Eye (tissue), 1 donor: ENCODE data around the gene PIK3CB.
A peak's percentile ranks its signal among the peaks of the same experiment; 100 is the strongest.
"Not testable (repeated sequence)": the region's sequence is repeated elsewhere in the genome, so short reads cannot be mapped to it uniquely, and the experiment has no call there.

ENCODE experiments used
- DNase-seq: peaks from one replicate; pipeline ENCODE4 v3.0.0-alpha.2; 2015

Gene PIK3CB

GRCh38 chr3:138834596-138835396 lies at the start of gene PIK3CB:
Gene PIK3CB (minus strand): TSS chr3:138834928. CDS start chr3:138759343, 75,585 bp downstream.
- peak; percentile 96 for DNase-seq

DNA sequence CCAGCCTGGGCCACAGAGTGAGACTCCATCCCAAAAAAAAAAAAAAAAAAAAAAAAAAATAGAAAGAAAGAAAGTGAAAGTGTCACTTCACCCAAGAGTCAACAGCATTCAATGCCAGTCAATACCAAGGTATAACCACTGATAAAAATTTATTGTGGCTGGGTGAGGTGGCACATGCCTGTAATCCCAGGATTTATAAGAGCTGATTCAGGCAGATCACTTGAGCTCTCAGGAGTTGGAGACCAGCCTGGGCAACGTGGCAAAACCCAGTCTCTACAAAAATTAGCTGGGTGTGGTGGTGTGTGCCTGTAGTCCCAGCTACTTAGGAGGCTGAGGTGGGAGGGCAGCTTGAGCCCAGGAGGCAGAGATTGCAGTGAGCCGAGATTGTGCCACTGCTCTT lies 46.5 kb upstream of the PIK3CB start:
- no peak for DNase-seq

DNA sequence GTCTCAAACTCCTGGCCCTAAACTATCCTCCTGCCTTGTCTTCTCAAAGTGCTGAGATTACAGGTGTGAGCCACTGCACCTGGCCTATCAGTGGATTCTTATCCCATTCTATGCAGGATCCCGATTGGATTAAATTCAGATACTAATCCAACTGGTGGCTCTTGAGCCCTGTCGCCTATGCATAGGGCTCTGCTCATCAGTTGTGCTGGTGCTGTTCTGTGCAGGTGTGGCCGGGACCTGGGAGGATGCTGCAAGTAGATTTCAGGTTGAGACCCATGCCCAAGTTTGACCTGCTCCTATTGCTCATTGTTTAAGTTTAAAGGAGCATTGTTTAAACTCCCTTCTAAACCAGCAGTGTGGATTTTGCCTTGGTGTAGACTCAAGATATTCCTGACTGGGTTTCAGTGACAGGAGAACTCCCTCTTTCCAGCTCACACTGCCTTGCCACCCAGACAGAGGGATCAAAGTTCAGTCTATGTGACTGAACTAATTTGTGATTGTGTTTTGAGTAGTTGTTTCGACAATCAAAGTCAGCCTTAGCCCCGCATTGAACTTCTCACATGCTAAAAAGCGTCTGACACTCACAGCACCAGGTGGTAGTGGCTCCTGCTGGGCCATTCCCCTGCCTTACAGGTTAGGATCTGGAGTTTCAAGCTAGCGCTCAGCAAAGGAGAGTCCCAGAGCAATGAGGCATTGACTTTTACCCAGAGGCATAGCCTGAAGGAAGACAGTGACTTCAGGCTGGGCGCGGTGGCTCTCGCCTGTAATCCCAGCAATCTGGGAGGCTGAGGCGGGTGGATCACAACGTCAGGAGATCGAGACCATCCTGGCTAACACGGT lies 45.0 kb upstream of the PIK3CB start:
- DNase-seq, result no peak

DNA sequence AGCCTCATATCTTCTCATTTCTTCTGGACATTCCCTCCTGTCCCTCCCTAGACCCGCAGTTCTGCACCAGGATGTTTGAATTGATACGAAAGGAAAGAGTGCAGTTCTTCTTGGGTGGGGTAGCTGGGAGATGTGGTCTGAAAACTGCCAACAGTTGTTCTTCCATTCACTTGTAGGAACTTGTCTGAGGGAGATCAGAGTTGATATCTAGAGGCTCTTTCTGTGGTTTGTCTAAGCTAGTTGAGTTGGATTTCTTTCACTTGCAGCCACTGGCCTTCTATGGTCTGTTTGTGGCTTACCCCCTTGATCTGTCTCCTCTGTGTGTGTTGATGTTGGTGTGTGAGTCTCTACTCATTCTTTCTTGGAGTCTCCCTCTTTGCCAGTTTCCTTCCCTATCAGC lies 42.5 kb upstream of the PIK3CB start:
- DNase-seq, result no peak

DNA sequence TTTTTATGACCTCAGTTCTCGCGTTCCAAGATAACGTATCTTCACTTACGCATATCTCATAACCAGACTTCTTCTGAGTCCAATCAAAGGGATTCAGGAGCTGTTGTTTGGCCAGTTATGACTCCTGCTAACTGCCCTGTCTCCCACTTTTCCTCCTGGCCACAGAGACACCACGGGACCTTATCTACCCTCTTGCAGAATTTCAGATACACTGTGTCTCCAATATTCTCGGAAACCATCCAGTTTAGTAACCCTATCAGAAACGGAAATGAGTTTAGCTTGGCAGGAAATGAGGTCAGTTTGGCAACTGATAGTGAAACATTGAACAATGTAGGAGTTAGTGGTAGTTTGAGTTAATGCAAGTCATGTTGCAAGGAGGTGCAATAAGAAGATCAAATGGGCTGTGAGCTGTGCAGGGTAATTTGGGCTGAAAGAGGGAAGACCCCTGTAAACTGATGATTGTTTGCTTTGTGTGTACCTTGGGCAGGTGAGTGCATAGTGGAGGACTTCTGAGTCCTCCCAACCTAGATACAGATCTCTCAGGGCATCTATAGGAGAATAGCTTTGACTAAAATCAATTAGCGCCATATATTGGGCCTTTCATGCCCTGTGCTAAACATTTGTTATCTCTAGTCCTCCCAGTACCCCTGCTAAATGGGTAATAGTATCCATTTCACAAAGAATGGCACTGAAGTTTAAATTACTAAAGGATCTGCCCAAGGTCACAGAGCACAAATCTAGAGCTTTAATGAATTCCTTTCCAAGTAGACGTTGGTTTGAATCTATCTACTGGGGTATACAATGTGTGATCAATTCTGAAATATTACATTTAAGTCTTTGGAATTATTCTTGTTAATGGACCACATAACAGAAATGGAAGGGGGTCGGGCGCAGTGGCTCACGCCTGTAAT lies 41.3 kb upstream of the PIK3CB start:
- DNase-seq, result no peak

- no peak for DNase-seq
Observed at GRCh38 chr3:138875096-138875753, 40.5 kb upstream of the PIK3CB start.

DNA sequence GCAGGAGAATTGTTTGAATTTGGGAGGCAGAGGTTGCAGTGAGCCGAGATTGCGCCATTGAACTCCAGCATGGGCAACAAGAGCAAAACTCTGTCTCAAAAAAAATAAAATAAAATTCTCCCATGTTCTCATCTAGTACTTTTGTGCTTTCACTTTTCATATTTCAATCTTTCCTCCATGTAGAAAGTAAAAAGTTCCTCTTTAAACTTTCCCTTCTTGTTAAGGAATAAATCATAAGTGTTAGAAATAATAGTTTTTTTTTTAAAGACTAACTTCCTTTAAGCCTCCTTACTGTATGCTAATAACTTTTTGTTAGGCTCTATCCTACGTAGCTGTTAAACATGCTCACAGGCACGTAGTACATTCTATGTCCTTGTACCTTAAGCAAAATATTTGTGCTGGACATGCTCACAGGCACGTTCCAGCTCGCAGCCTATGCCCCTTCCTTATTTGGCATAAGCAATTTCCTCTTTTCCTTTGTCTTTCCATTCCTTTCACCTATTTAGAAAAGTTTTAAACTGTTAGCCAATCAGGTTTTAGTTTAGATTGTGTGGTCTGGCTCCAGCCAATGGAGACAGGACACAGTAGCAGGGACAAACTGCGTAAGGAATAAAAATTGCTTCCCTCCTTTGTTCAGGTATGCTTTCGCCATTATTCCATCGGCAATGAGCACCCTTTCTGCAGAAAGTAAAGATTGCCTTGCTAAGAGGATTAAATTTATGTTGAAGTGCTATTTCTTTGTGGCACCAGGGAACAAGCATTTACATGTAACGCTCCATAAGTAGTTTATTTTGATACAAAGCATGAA lies 38.9 kb upstream of the PIK3CB start:
- no peak for DNase-seq

DNA sequence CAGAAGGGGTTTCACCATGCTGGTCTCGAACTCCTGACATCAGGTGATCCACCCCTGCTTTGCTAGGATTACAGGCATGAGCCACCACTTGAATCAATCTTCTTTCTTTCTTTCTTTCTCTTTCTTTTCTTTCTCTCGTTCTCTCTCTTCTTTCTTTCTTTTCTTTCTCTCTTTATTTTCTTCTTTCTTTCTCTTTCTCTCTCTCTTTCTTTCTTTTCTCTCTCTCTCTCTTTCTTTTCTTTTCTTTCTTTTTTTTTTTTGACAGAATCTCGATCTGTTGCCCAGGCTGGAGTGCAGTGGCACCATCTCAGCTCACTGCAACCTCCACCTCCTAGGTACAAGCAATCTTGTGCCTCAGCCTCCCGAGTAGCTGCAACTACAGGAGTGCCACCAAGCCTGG lies 37.9 kb upstream of the PIK3CB start:
- no peak for DNase-seq

GRCh38 chr3:138867996-138868395 lies 33.3 kb upstream of the PIK3CB start:
- no peak for DNase-seq

GRCh38 chr3:138863776-138864113 lies 29.0 kb upstream of the PIK3CB start:
- no peak for DNase-seq

- DNase-seq, result no peak
Observed at GRCh38 chr3:138862924-138863775, 28.4 kb upstream of the PIK3CB start.

GRCh38 chr3:138862531-138862923 lies 27.8 kb upstream of the PIK3CB start:
- DNase-seq, result no peak

GRCh38 chr3:138861798-138862197 lies 27.1 kb upstream of the PIK3CB start:
- peak; percentile 37 for DNase-seq

GRCh38 chr3:138856799-138857198 lies 22.1 kb upstream of the PIK3CB start:
- no peak for DNase-seq

DNA sequence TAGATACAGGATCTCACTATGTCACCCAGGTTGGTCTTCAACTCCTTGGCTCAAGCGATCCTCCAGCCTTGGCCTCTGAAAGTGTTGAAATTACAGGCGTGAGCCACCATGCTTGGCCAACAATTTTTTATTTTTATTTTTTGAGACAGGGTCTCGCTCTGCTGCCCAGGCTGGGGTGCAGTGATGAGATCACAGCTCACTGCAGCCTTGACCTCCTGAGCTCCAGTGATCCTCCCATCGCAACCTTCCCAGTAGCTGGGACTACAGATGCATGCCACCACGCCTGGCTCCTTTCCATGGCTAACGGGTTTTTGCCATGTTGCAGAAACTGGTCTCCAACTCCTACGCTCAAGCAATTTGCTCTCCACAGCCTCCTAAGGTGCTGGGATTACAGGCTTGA lies 20.2 kb upstream of the PIK3CB start:
- no peak for DNase-seq

DNA sequence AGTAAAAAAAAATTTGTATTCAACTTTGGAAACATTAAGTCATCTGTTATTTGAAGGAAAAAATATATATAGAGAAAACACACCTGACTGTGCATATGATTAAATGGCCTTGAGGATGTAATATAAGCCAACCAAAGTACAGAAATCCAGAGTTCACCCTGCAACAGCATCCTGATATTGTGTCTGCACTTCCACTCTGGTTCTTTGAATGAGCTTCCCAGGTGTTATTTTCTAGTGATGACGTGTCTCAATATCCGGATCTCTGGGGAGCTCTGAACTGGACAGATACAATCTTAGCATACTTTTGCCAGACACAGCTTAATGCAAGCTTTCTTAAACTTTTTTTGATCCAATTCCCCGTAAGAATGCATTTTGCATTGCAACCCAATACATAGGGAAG lies 19.5 kb upstream of the PIK3CB start:
- DNase-seq, result no peak

GRCh38 chr3:138850151-138850550 lies 15.4 kb upstream of the PIK3CB start:
- DNase-seq, result no peak

DNA sequence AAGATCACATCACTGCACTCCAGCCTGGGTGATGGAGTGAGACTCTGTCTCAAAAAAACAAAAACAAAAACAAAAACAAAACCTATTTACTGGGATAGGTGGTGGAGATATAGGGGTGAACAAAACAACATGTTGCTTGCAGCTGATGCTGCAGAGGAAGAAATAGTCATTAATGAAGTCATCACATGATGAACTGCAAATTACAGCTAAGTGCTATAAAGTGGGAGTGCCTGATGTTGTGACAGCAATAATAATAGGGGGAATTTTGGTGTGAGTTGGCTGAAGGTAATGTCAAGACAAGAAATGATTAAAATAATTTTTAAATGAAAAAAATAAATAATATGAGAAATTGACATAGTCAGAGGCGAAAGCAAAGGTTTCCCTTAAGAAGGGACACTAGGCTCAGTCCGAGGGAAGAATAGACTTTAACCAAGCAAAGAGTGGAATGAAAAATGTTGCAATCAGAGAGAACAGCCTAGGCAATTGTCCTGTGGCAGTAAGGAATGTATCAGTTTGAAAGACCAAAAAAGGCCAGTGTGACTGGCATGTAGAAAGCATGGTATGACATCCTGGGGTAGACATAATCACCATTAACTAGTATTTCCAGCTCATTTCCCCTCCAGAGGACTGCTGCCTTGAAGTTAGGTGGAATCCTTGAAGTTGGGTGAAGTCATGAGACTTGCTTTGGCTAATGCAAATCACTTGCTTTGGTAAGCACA lies 14.7 kb upstream of the PIK3CB start:
- no peak for DNase-seq

- DNase-seq, result no peak
Observed at GRCh38 chr3:138848696-138849095, 14.0 kb upstream of the PIK3CB start.

DNA sequence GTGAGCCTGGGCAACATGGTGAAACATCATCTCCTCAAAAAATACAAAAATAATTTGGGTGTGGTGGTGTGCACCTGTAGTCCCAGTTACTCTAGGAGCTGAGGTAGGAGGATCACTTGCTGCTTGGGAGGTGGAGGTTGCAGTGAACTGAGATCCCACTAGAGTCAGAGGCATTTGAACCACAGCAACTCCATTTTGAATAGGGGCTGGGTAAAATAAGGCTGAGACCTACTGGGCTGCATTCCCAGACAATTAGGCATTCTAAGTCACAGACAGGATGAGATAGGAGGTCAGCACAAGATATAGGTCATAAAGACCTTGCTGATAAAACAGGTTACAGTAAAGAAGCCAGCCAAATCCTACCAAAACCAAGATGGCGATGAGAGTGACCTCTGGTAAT lies 12.1 kb upstream of the PIK3CB start:
- DNase-seq, result not testable (repeated sequence)
